Measurements from ENCODE around the gene AMY1C. TPM values are rescaled to one million over a fixed set of nuclear protein-coding genes. Genes with fewer than 3 reads are reported as not detected.

AMY1C gene
- total and polyA plus RNA-seq, 12 donors: not detected

- 74 to 84% methylated on average over 2 of the region's 2 CpGs for WGBS, 2 donors
- no peak for TF ChIP-seq CTCF (IDR thresholded peaks at IDR 0.05)
Observed at GRCh38 chr1:103790172-103790571, 40.5 kb downstream of the AMY1C start.

More at GRCh38 chr1:103790172-103790571, 40.5 kb downstream of the AMY1C start:
- Histone ChIP-seq H3K27me3 (no peaks in the 10 kb centered on the region), H3K27ac (no peak overlapping the region), H3K4me1 (no peaks in the 10 kb centered on the region), H3K4me3 (no peak overlapping the region), H3K36me3 (no peaks in the 10 kb centered on the region), H3K9me3 (no peaks in the 10 kb centered on the region)
- intact Hi-C loops (cut with DNase I): no loop called here
- DNase-seq (no peak), ATAC-seq (no peak)

Other genes with a start within 250 kb of the AMY1C start
- 10 to 100 TPM; 13.1 to 27.2 (median 22.6) TPM for gene RNPC3, start 224.2 kb upstream of the AMY1C start, total RNA-seq
- 1 to 10 TPM; 8.0 to 9.1 TPM for gene RNPC3, start 224.2 kb upstream of the AMY1C start, polyA plus RNA-seq
- gene AMY2B, start 178.3 kb upstream of the AMY1C start, total RNA-seq: 10 to 100 TPM; 13.0 to 43.5 (median 28.0) TPM
- gene AMY2B, start 178.3 kb upstream of the AMY1C start, polyA plus RNA-seq: 100 to 1,000 TPM in 1 of 2 donors, 1 to 10 TPM in 1; 5.9 to 101 TPM
- gene AMY2A, start 132.5 kb upstream of the AMY1C start, total RNA-seq: 1 to 10 TPM in 2 of 10 donors, under 1 TPM in 5, not detected in 3; 0.56 to 1.4 (median 0.81) TPM
- gene AMY2A, start 132.5 kb upstream of the AMY1C start, polyA plus RNA-seq: not detected
- gene AMY1A, start 94.1 kb upstream of the AMY1C start, total RNA-seq: not detected
- gene AMY1A, start 94.1 kb upstream of the AMY1C start, polyA plus RNA-seq: not detected
- not detected for gene AMY1B, start 53.7 kb upstream of the AMY1C start, total RNA-seq
- not detected for gene AMY1B, start 53.7 kb upstream of the AMY1C start, polyA plus RNA-seq